NCI-H2196 treated with DMSO at 0.1 percent for 48 hours (cell line): ENCODE measurements around the gene SERPINB1.
"Not testable (repeated sequence)": the region's sequence is repeated elsewhere in the genome, so short reads cannot be mapped to it uniquely, and the experiment has no call there.

Experiments used
- DNase-seq: peaks from one replicate; lab custom pipeline; 2025; ENCODE audit not compliant: unreplicated experiment; lab: John Stamatoyannopoulos, UW

The SERPINB1 gene

DNA sequence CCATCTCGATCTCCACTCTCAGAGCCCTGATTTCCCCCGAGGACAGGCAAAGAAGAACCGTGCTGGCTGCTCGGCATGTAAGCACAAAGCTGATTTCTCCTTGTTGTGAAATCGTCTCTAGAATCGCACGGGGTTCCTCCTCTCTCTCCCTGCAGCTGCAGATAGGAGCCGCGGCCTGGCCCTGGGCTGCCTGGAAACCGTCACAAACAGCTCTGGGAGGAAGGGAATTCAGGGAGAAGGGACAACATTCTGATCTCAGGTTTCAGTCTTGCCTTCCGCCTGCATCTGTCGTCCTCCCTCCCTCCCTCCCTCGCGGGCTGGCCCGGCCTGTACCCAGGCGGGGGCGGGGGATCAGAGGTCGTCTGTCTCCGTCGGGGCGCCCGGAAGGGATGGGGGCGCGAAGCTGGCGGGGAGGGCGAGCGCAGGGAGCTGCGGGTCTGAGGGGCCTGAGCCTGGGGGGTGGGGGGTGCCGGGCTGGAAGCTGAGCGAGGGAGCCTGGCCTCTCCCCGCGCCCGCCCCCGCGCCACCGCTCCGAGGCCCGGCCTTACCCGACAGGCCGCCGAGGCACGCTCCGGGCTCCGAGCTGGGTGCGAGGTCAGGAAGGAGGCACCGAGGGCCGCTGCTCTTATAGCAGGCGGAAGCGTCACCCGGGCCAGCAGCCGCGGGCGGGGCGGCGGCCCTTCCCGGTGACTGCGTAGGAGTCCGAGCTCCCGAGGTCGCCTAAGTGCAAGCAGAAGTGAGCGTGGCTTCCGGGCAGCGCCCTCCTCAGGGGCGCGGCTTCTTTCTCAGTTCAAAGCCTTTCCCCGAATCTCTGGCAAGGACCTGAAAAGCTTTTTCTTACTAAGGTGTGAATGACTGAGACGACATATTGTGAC is at the start of gene SERPINB1:
TSS of gene SERPINB1 (minus strand) at position 600 of the 875 bp plus-strand sequence. CDS start 1,277 bp downstream, outside the sequence.
- DNase-seq: peak; percentile 85

DNA sequence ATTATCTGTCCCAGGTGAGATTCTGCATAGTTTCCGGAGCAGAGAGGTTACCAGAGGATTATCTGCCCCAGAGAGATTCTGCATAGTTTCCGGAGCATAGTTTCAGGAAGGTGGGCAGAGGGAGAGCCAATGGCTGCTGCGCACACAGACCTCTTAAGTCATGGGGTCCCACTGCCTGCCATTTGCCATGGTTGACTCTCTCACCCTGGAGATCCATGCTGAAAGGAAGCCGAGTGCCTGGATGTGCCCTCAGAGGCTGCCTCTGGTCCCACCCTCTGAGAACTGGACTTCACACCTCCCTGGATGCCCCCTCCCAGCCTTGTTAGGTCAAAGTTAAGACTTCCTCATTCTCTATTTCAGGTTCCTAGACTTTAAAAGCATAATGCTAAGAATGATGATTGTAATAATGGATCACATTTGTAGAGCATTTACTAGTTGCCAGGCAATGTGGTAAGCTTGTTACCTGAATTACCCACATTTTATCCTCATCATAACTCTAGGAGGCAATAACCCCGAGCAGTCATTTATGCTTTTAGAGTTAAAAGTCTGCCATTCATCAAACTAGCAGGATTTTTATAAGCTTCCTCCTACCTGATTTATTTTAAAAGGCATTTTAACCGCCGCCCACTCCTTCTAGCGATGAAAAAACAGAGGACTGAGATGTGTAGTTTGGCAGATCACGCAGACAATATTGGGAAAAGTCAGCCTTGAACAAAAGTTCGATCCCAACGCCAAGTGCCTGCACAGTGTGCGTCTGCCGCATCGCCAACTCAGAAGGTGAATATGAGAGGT is 49.5 kb upstream of the SERPINB1 start:
- no peak for DNase-seq

DNA sequence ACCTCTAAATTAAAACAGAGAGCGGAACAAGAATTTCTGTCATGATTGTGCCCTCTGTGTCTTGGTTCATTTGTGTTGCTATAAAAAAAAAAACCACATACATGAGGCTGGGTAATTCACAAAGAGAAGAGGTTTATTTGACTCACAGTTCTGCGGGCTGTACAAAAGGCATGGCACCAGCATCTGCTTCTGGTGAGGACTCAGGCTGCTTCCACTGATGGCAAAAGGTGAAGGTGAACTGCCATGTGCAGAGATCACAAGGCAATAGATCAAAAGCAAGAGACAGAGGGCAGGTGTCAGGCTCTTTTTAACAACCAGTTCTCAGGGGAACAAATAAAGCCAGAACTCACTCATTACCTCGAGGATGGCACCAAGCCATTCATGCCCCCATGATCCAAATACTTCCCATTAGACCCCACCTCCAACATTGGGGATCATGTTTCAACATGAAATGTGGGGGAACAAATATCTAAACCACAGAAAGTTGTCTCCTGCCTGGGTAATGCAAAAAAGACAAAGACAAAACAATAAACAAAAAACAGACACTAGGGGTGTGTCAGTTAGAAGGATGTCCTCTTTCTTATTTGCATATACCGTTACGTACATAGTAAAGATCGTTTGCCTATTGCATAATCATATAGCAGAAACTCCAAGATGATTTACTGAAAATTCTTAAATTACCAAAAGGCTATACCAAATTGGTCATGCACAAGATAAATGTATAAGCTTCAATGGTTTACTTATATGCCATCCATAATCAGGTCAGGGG is 44.5 kb upstream of the SERPINB1 start:
- DNase-seq: no peak

DNA sequence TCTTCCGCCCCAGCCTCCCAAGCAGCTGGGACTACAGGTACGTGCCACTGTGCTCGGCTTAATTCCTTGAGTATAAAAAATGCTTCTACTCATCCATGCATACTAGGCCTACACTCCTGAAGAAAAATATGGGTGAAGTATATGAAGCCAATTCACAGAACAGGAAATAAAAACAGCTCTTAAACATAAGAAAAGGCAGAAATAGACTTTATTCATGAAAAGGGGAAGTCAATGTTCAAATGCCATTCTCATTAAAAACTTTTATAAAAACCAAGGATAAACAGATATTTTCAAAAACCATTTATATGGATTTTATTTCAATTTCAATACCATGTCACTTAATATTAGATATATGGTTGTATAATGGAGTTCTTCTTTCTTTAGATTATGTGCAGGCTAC is 43.1 kb upstream of the SERPINB1 start:
- no peak for DNase-seq

DNA sequence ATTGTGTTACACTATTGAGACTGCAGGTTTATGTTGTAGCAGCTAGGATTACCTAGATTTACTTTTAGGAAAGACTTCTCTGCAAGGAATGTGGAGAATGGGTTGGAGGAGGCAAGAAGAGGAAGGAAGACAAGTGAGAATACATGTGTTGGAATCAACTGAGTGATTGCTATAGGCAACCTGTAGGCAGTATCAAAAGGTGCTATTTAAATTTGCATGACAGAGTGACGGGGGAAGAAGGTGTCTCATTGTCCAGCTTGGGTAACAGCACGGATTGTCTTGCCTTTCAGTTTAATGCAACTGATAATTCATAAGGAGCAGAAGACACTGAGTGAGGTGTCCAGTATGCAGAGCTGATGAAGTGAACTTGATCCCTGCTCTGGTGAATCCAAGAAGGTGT is 42.0 kb upstream of the SERPINB1 start:
- no peak for DNase-seq

DNA sequence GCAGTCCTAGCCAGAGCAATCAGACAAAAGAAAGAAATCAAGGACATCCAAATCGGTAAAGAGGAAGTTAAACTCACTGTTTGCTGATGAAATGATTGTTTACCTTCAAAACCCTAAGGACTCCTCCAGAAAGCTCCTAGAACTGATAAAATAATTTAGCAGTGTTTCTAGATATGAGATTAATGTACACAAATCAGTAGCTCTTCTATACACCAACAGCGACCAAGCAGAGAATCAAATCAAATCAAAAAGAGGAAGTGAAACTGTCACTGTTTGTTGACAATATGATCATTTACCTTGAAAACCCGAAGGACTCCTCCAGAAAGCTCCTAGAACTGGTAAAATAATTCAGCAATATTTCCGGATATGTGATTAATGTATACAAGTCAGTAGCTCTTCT is 39.8 kb upstream of the SERPINB1 start:
- no peak for DNase-seq

DNA sequence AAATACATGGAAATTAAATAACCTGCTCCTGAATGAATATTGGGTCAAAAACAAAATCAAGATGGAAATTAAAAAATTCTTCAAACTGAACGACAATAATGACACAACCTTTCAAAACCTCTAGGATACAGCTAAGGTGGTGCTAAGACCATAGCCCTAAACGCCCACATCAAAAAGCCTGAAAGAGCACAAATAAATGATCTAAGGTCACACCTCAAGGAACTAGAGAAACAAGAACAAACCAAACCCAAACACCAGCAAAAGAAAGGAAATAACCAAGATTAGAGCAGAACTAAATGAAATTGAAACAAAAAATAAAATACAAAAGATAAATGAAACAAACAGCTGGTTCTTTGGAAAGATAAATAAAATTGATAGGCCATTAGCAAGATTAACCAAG is 38.5 kb upstream of the SERPINB1 start:
- not testable (repeated sequence) for DNase-seq

DNA sequence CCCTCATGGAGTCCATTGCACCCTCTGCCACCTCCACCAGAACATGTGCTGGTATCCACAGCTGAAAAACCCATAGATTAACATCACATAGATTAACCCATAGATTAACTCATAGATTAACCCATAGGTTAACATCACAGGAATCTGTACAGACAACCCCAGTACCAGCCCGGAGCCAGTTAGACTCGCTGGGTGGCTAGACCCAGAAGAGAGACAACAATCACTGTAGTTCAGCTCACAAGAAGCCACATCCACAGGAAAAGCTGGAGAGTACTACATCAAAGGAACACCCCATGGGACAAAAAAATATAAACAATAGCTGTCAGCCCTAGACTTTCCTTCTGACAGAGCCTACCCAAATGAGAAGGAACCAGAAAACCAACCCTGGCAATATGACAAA is 36.3 kb upstream of the SERPINB1 start:
- no peak for DNase-seq

DNA sequence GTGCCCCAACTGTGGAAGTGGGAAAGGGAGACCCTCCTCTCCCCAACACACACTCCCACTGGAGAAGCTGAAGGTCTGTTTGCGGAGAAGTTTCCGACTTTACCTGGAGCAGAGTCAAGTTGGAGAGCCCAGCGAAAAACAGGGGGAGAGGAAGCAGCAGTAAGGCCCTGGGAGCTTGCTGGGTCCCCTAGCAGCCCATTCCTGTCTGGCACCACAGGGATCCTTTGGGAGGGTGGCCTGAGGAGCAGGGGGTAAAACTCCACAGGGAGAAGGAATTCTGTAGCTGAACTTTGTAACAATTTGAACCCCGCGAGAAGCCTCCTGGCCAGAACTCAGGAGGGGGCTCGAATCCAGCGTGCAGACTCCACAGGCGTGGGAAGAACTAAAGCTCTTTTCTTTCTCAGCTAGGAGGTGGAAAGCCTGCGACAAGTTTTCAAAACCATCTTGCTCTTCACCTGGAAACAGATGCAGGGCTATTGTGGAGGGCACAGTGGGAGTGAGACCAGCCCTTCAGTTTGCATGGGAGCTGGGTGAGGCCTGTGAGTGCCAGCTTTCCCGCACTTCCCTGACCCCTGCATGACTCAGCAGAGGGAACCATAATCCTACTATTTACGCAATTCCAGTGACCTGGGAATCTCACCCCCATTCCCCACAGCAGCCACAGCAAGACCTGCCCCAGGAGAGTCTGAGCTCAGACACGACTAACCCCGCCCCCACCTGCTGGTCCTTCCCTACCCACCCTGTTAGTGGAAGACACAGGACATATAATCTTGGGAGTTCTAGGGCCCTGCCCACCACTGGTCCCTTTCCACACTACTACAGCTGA is 35.6 kb upstream of the SERPINB1 start:
- no peak for DNase-seq

DNA sequence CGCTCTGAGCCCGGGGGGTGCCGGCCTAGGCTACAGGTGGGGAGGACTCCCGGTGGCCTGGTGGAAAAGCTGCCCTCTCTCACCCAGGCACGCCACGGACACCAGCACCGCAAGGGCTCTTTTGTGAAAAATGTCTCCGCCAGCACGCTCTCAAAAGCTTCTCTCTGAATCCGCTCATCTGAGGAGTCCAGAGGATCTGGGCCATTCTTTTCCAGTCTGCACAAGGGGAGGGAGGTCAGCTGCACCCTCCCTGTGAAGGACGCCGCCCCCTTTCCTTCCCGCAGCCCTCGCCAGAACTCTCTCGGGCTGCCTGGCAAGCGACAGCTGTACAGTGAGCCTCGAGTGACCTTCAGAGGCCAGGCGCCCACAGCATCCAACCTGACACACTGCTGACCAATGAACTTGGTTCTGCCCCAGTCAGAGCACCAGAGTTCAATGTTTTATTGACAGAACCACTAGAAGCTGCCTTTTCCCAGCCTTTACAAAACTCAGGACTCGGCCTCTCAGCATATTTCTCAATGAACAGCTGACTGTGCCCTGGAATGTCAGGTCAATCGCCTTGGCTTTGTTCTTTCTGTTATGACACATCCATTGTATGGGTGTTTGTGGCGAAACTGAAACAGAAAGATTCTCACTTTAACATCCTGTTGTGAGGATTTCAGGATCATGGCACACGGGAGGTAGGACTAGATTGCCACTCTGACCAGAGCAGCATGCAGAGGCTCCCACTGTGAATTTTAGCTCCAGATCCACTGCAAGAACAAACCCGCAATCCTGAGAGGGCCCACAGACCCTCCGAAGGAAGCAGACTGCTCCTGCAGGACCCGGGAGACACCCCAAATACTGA is 34.8 kb upstream of the SERPINB1 start:
- no peak for DNase-seq

DNA sequence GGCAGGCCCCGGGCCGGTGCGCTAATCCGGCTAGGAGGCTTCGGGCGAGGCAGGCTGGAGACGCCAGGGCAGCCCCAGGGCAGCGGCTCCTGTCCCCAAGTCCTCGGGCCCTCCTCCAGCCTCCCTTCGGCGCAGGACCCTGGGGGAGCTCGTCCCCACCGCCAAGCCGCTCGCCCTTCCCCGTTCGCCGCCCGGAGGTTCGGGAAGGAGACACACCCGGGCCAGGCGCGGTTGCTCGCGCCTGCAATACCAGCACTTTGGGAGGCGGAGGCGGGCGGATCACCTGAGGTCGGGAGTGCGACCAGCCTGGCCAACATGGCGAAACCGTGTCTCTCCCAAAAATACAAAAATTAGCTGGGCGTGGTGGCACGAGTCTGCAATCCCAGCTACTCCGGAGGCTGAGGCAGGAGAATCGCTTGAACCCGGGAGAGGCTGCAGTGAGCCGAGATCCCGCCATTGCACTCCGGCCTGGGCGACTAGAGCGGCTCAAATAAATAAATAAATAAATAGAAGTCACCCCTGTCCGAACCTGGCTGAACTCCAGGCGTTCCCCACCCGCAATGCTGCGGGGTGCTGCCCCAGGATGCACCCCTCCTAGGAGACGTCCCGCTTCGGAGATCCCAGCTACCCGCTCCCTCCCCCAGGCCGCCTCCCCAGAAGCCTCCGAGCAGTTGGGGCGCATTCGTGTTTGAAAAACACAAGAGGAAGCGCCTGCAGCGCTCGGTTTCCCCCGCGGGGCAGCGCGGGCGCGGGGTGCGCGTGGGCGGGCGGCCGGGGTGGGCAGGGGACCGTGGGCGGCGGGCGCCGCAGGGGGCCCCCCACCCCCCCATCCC is 33.9 kb upstream of the SERPINB1 start:
- DNase-seq: no peak

DNA sequence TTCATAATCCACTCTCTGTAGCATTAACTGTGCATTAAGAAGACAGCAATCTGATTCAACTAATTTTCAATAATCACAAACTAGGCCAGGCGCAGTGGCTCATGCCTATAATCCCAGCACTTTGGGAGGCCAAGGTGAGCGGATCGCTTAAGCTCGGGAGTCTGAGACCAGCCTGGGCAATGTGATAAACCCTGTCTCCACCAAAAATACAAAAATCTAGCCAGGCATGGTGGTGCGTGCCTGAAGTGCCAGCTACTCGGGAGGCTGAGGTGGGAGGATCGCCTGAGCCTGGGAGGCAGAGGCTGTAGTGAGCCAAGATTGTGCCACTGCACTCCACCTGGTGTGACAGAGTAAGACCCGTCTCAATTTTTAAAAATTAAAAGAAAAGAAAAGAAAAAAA is 32.0 kb upstream of the SERPINB1 start:
- no peak for DNase-seq

DNA sequence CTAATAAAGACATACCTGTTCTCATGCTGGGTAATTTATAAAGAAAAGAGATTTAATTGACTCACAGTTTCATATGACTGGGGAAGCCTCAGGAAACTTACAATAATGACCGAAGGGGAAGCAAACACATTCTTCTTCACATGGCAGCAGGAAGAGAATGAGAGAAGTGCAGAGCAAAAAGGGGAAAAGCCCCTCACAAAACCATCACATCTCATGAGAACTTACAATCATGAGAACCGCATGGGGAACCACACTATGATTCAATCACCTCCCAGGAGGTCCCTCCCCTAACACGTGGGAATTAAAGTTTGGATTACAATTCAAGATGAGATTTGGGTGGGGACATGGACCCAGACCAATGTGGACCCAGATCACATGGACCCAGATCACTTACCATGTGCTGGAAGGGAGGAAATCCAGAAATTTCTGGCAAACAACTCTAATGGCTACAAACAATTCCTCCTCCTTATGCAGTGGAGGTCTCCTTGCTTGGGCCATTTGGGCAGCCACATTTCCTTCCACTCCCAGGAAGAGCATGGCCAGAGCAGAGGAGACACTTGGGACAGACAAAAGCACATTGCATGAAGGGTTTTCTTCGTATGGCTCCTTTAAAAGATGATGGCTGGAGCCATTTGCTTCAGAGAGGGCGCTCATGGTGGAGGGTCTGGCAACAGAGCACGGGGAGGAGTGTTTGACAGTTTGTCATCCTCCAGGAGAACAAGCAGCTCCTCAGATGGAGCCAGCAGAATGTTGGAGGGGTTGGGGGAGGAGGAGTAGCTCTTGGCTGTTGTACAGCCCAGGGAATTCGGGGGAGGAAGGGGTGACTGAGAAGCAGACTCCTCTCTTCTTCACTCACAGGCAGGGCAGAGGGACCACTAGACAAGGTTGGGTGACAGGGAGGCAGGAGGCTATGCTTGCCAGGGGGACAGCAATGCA is 31.0 kb upstream of the SERPINB1 start:
- DNase-seq: no peak

DNA sequence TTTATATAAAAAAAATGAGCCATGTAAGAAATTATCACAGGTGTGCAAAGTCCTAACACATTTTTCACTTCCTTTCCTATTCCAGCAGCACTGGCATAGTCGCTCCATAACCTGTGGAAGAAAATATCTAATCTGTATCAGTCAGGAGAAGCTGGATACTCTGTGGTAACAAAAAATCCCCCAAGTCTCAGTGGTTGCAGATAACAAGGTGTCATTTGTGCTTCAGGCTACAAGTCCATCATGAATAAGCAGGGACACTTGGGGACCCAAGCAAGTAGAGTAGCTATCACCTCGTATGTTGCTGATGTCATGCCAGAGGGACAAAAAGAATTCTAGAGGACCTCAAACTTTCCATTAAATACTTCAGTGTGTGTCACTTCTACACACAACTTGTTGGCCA is 30.3 kb upstream of the SERPINB1 start:
- no peak for DNase-seq

DNA sequence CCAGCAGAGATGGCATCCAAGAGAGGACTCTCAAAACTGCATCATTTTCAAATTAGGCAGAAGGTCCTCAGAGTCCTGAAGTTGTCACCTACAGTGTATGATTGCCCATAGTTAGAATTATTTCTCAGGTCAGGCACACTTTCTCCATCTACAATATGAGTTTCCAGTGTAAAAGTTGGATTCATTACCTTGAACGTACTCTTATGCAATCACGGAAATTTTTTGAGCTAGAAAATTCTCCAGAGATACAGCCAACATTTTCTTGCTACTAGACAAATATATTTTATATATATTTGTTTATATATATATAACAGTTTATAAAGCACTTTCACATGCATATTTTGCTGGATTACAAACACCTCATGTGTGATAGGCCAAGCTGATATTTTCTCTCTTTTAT is 29.4 kb upstream of the SERPINB1 start:
- DNase-seq: no peak

DNA sequence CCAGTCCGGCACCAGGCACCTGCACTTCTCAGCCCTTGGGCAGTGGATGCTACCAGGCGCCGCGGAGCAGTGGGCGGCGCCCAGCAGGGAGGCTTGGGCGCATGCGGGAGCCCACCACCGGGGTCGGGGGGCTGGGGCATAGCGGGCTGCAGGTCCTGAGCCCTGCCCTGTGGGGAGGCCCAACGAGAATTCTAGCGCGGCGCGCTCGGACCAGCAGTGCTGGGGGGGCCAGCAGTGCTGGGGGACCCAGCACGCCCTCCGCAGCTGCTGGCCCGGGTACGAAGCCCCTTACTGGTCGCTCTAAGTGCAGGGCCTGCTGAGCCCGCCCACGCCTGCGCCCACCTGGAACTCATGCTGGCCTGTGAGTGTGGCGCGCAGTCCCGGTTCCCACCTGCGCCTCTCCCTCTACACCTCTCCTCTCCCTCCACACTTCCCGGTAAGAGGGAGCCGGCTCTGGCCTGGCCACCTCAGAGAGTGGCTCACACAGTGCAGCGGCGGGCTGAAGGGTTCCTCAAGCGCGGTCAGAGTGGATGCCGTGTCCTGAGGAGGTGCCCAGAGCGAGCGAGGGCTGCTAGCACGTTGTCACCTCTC is 28.5 kb upstream of the SERPINB1 start:
- no peak for DNase-seq

DNA sequence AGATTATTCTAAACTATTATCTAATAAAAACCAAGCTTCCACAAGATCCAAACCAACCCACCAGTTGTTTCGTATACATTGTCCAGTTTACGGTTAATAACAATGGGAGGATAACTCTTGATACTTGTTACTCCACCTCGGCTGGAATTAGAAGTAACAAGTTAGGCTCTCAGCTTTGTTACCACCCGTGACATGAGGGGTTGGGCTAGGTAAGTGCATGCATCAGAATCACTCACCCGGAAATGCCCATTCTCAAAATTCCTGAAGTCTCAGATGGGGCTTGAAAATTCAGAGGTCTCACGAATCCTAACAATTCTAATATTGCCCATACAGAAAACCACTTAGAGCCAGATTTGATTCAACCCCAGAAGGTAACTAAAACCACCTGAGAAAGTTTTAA is 27.0 kb upstream of the SERPINB1 start:
- no peak for DNase-seq
